Activated CD8-positive, alpha-beta memory T cell treated with anti-CD3 and anti-CD28 coated beads for 48 hours (primary cell): ENCODE data around the gene SEMA6B.
A peak's percentile ranks its signal among the peaks of the same experiment; 100 is the strongest.

Source experiments
- DNase-seq, 3 experiments: peaks; one replicate each; pipeline ENCODE4 v3.0.0-alpha.2; 2020; ENCODE audit warnings: low read depth in 2 of 3, low spot score in 2 of 3

Gene SEMA6B

GRCh38 chr19:4525563-4526002, 33.9 kb downstream of the SEMA6B start:
- no peak for DNase-seq

GRCh38 chr19:4524808-4525562, 34.5 kb downstream of the SEMA6B start:
- DNase-seq = peak in 2 of 3 experiments; percentile 30 to 35

GRCh38 chr19:4523306-4524110, 36.0 kb downstream of the SEMA6B start:
- DNase-seq = no peak

- DNase-seq = no peak
Observed at GRCh38 chr19:4522291-4523002, 37.0 kb downstream of the SEMA6B start.

- no peak for DNase-seq
Observed at GRCh38 chr19:4521888-4522242, 37.6 kb downstream of the SEMA6B start.

GRCh38 chr19:4521170-4521887, 38.2 kb downstream of the SEMA6B start:
- DNase-seq = no peak

GRCh38 chr19:4519521-4520277, 39.8 kb downstream of the SEMA6B start:
- no peak for DNase-seq

- DNase-seq = no peak
Observed at GRCh38 chr19:4519172-4519496, 40.4 kb downstream of the SEMA6B start.

- no peak for DNase-seq
Observed at GRCh38 chr19:4518345-4519171, 40.9 kb downstream of the SEMA6B start, which contains the start of gene PLIN4. Gene PLIN4, minus strand, starts transcription at chr19:4518486. Its CDS starts 214 bp downstream, at chr19:4518272.

- DNase-seq = no peak
Observed at GRCh38 chr19:4517451-4518057, 41.9 kb downstream of the SEMA6B start.

GRCh38 chr19:4516939-4517300, 42.6 kb downstream of the SEMA6B start:
- DNase-seq = no peak

GRCh38 chr19:4516199-4516938, 43.1 kb downstream of the SEMA6B start:
- no peak for DNase-seq

GRCh38 chr19:4515732-4516131, 43.8 kb downstream of the SEMA6B start:
- no peak for DNase-seq

GRCh38 chr19:4513248-4513647, 46.2 kb downstream of the SEMA6B start:
- no peak for DNase-seq

GRCh38 chr19:4512070-4512469, 47.4 kb downstream of the SEMA6B start:
- no peak for DNase-seq

GRCh38 chr19:4511300-4512054, 48.0 kb downstream of the SEMA6B start:
- DNase-seq = no peak

- no peak for DNase-seq
Observed at GRCh38 chr19:4510435-4511255, 48.8 kb downstream of the SEMA6B start.
